Spleen (tissue), 11 donors: ENCODE measurements around the gene PAPPA. TPM values are rescaled to one million over a fixed set of nuclear protein-coding genes. Genes with fewer than 3 reads are reported as not detected.

Experiments
- DNase-seq: peaks from one replicate; pipeline ENCODE4 v3.0.0-alpha.2; 2020
- H3K27ac ChIP-seq, 8 donors: fragments of 200-600 bp; sonication (generic) in 7 of 8; 1 replicate in 4 of 8; 2 replicates in 4 of 8; pipeline versions ENCODE4 v1.5.0 to v1.8.0; 2016 to 2021; ENCODE audit warnings: inconsistent platforms in 4 of 8, mild to moderate bottlenecking in 4 of 8, moderate library complexity in 1 of 8
- H3K27me3 ChIP-seq, 7 donors: fragments of 200-600 bp; sonication (generic) in 6 of 7; replicated peaks in 1 of 7; 1 replicate in 4 of 7; 2 replicates in 3 of 7; pipeline versions ENCODE4 v1.5.0 to v1.8.0; 2016 to 2021; ENCODE audit warnings: inconsistent platforms in 3 of 7, mild to moderate bottlenecking in 1 of 7
- H3K36me3 ChIP-seq, 6 donors: fragments of 200-600 bp; sonication (generic) in 5 of 6; 1 replicate in 4 of 6; 2 replicates in 2 of 6; pipeline versions ENCODE4 v1.5.0 to v1.8.0; 2016 to 2021; ENCODE audit warnings: inconsistent platforms in 2 of 6
- H3K4me1 ChIP-seq, 6 donors: fragments of 200-600 bp; sonication (generic) in 5 of 6; 1 replicate in 3 of 6; 2 replicates in 3 of 6; pipeline versions ENCODE4 v1.5.0 to v1.8.0; 2016 to 2021; ENCODE audit warnings: inconsistent platforms in 3 of 6
- H3K4me3 ChIP-seq, 8 donors: fragments of 200-600 bp; sonication (generic) in 7 of 8; 1 replicate in 4 of 8; 2 replicates in 4 of 8; pipeline versions ENCODE4 v1.5.0 to v1.8.0; 2016 to 2021; ENCODE audit warnings: inconsistent platforms in 4 of 8, mild to moderate bottlenecking in 4 of 8, moderate library complexity in 2 of 8
- H3K9me3 ChIP-seq, 8 donors: fragments of 200-600 bp; sonication (generic) in 7 of 8; 1 replicate in 4 of 8; 2 replicates in 4 of 8; pipeline versions ENCODE4 v1.5.0 to v1.8.0; 2016 to 2021; ENCODE audit warnings: inconsistent platforms in 4 of 8
- CTCF ChIP-seq, 11 experiments: fragments of 200-600 bp in 7 of 11; fragments of 450-650 bp in 4 of 11; sonication (generic) in 4 of 11; IDR thresholded peaks in 8 of 11; conservative IDR thresholded peaks in 3 of 11; 1 replicate in 7 of 11; 2 replicates in 4 of 11; pipeline versions ENCODE4 v1.4.0 to v1.8.0; 2016 to 2021; ENCODE audit warnings: antibody characterized with exemption in 11 of 11, inconsistent platforms in 4 of 11, mild to moderate bottlenecking in 1 of 11
- POLR2A ChIP-seq, 3 donors: fragments of 450-650 bp; IDR thresholded peaks; one replicate each; pipeline ENCODE4 v1.5.1; 2017; ENCODE audit warnings: antibody characterized with exemption in 3 of 3, mild to moderate bottlenecking in 1 of 3
- POLR2AphosphoS5 ChIP-seq, 3 donors: sonication (generic); formaldehyde crosslinking; IDR thresholded peaks; one replicate each; pipeline ENCODE4 v1.5.1; 2017; ENCODE audit warnings: antibody characterized with exemption in 3 of 3
- WGBS, 5 donors: extraction: QIAGEN DNeasy Blood & Tissue Kit in 3 of 5; methylation state at CpG; one replicate each; pipeline versions ENCODE4 v1.1.5 to v1.1.7; 2013 to 2018; 5-methylcytosine and 5-hydroxymethylcytosine counted together
- intact Hi-C: fragments of 100-400 bp; cut with DNase I; formaldehyde crosslinking; loops from one replicate; pipeline ENCODE4 v1.15.0; 2023; ENCODE audit warnings: low total_unique reads
- polyA plus RNA-seq, 3 donors: library from polyadenylated mRNA; stranded (reverse); fragments of 200-250 nt; gene quantifications; one replicate each; pipeline ENCODE4 v1.2.1, GENCODE V29; 2013
- total RNA-seq, 7 donors: library from RNA; depleted of rRNA in 3 of 7; stranded (reverse); fragments of >200 nt in 3 of 7; fragmentation: NEBNext Ultra II Directional in 4 of 7; extraction: Animal tissue kit (Norgen Biotek cat#: 25700) in 4 of 7; gene quantifications; one replicate each; pipeline versions ENCODE4 v1.1.0 to v1.2.1, GENCODE V29; 2016 to 2021
- donor health status: healthy with polysubstance abuse.
- donor health status: DM: no; HTN: no; CAD: no; lungs with moderate emphysema.
- donor health status: DM: no; HTN: no; CAD: no.
- donor health status: Bipolar disorder and iron deficiency.
- donor health status: healthy.
- donor health status: DM: no; HTN: no; CAD: no.
- donor health status: DM: yes; HTN: yes; CAD: no.

PAPPA gene
- total and polyA plus RNA-seq, 10 donors, result 0.13 to 1.4 (median 0.45) TPM

GRCh38 chr9:116247284-116247683 is 93.7 kb downstream of the PAPPA start:
- no peak for DNase-seq
- Histone ChIP-seq H3K27ac (no peak overlapping the region), H3K27me3 (no peaks in the 10 kb centered on the region), H3K4me3 (no peak overlapping the region), H3K4me1 (no peaks in the 10 kb centered on the region), H3K9me3 (no peaks in the 10 kb centered on the region), H3K36me3 (no peaks in the 10 kb centered on the region)
- TF ChIP-seq POLR2AphosphoS5 (IDR thresholded peaks at IDR 0.05), result no peak
- TF ChIP-seq CTCF (IDR thresholded peaks at IDR 0.05 in 8 of 11, conservative IDR thresholded peaks at IDR 0.05 in 3 of 11), result no peak
- no peak for TF ChIP-seq POLR2A (IDR thresholded peaks at IDR 0.05)
- 77 to 89% (median 84%) methylated on average over 1 of the region's 1 CpG for WGBS, 5 donors
- intact Hi-C loops, result no loop called here

GRCh38 chr9:116247791-116248374 is 94.3 kb downstream of the PAPPA start:
- no peaks in the 10 kb centered on the region for H3K9me3 ChIP-seq
- 77 to 93% (median 89%) methylated on average over 2 of the region's 2 CpGs for WGBS, 5 donors
- no peak for DNase-seq
- H3K4me3 ChIP-seq, result no peak overlapping the region
- no peak overlapping the region for H3K27ac ChIP-seq
- H3K27me3 ChIP-seq, result no peaks in the 10 kb centered on the region
- H3K36me3 ChIP-seq, result no peaks in the 10 kb centered on the region
- H3K4me1 ChIP-seq, result no peaks in the 10 kb centered on the region
- intact Hi-C loops, result no loop called here
- TF ChIP-seq POLR2AphosphoS5 (IDR thresholded peaks at IDR 0.05) (no peak), CTCF (IDR thresholded peaks at IDR 0.05 in 8 of 11, conservative IDR thresholded peaks at IDR 0.05 in 3 of 11) (no peak), POLR2A (IDR thresholded peaks at IDR 0.05) (no peak)

GRCh38 chr9:116250891-116251290 is 97.3 kb downstream of the PAPPA start:
- TF ChIP-seq POLR2AphosphoS5 (IDR thresholded peaks at IDR 0.05), result no peak
- no peak for TF ChIP-seq POLR2A (IDR thresholded peaks at IDR 0.05)
- TF ChIP-seq CTCF (IDR thresholded peaks at IDR 0.05 in 8 of 11, conservative IDR thresholded peaks at IDR 0.05 in 3 of 11), result no peak
- intact Hi-C loops, result no loop called here
- no peaks in the 10 kb centered on the region for H3K27me3 ChIP-seq
- DNase-seq, result no peak
- no peaks in the 10 kb centered on the region for H3K9me3 ChIP-seq
- H3K4me3 ChIP-seq, result no peak overlapping the region
- 72 to 88% (median 80%) methylated on average over 4 of the region's 4 CpGs for WGBS, 5 donors
- H3K27ac ChIP-seq, result no peak overlapping the region
- no peaks in the 10 kb centered on the region for H3K4me1 ChIP-seq
- H3K36me3 ChIP-seq, result no peaks in the 10 kb centered on the region

GRCh38 chr9:116251366-116251765 is 97.8 kb downstream of the PAPPA start:
- WGBS, 5 donors, result 32 to 38% (median 36%) methylated on average over 5 of the region's 5 CpGs
- Histone ChIP-seq H3K36me3 (no peaks in the 10 kb centered on the region), H3K4me1 (no peaks in the 10 kb centered on the region), H3K27me3 (no peaks in the 10 kb centered on the region), H3K4me3 (no peak overlapping the region), H3K27ac (no peak overlapping the region), H3K9me3 (no peaks in the 10 kb centered on the region)
- TF ChIP-seq POLR2A (IDR thresholded peaks at IDR 0.05) (no peak), CTCF (IDR thresholded peaks at IDR 0.05 in 8 of 11, conservative IDR thresholded peaks at IDR 0.05 in 3 of 11) (no peak), POLR2AphosphoS5 (IDR thresholded peaks at IDR 0.05) (no peak)
- no peak for DNase-seq
- intact Hi-C loops, result no loop called here
